ENCODE data around the gene MRAS.
A peak's percentile ranks its signal among the peaks of the same experiment; 100 is the strongest.

Gene MRAS

GRCh38 chr3:138383715-138384465, 35.5 kb downstream of the MRAS start:
- no peak for DNase-seq (ENCODE audit: low read depth)
- TF ChIP-seq, protein P1, sequence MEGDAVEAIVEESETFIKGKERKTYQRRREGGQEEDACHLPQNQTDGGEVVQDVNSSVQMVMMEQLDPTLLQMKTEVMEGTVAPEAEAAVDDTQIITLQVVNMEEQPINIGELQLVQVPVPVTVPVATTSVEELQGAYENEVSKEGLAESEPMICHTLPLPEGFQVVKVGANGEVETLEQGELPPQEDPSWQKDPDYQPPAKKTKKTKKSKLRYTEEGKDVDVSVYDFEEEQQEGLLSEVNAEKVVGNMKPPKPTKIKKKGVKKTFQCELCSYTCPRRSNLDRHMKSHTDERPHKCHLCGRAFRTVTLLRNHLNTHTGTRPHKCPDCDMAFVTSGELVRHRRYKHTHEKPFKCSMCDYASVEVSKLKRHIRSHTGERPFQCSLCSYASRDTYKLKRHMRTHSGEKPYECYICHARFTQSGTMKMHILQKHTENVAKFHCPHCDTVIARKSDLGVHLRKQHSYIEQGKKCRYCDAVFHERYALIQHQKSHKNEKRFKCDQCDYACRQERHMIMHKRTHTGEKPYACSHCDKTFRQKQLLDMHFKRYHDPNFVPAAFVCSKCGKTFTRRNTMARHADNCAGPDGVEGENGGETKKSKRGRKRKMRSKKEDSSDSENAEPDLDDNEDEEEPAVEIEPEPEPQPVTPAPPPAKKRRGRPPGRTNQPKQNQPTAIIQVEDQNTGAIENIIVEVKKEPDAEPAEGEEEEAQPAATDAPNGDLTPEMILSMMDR (conservative IDR thresholded peaks at IDR 0.05; ENCODE audit: control insufficient read depth, insufficient read depth, low read depth, low read length), result no peak
- no peak overlapping the region for H3K4me3 ChIP-seq (ENCODE audit: control insufficient read depth, low read depth, low read length)

- TF ChIP-seq, protein P1 (conservative IDR thresholded peaks at IDR 0.05; ENCODE audit: control insufficient read depth, insufficient read depth, low read depth, low read length), result no peak
- H3K4me3 ChIP-seq (ENCODE audit: control insufficient read depth, low read depth, low read length), result no peak overlapping the region
- DNase-seq (ENCODE audit: low read depth), result no peak
These were observed 36.2 kb downstream of the MRAS start for GRCh38 chr3:138384531-138384930.

DNA sequence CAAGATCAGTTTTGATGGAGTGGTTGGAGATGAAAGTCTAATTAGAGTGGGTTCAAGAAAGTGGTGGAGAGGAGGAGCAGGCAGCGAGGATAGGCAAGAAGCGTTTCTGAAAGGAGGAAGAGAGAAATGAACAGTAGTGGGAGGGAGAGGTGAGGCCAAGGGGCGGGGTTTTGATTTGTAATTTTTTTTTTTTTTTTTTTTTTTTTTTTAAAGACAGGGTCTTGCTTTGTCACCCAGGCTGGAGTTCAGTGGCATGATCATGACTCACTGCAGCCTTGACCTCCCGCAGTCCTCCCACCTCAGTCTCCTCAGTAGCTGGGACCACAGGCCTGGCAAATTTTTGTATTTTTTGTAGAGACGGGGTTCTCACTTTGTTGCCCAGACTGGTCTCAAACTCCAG, 36.6 kb downstream of the MRAS start:
- TF ChIP-seq, protein P1 (conservative IDR thresholded peaks at IDR 0.05; ENCODE audit: control insufficient read depth, insufficient read depth, low read depth, low read length), result no peak
- DNase-seq (ENCODE audit: low read depth), result peak; percentile 10
- no peak overlapping the region for H3K4me3 ChIP-seq (ENCODE audit: control insufficient read depth, low read depth, low read length)

GRCh38 chr3:138389144-138389601, 40.8 kb downstream of the MRAS start:
- DNase-seq (ENCODE audit: low read depth), result peak; percentile 78
- H3K4me3 ChIP-seq (ENCODE audit: control insufficient read depth, low read depth, low read length), result no peak overlapping the region
- TF ChIP-seq, protein P1 (conservative IDR thresholded peaks at IDR 0.05; ENCODE audit: control insufficient read depth, insufficient read depth, low read depth, low read length), result no peak

DNA sequence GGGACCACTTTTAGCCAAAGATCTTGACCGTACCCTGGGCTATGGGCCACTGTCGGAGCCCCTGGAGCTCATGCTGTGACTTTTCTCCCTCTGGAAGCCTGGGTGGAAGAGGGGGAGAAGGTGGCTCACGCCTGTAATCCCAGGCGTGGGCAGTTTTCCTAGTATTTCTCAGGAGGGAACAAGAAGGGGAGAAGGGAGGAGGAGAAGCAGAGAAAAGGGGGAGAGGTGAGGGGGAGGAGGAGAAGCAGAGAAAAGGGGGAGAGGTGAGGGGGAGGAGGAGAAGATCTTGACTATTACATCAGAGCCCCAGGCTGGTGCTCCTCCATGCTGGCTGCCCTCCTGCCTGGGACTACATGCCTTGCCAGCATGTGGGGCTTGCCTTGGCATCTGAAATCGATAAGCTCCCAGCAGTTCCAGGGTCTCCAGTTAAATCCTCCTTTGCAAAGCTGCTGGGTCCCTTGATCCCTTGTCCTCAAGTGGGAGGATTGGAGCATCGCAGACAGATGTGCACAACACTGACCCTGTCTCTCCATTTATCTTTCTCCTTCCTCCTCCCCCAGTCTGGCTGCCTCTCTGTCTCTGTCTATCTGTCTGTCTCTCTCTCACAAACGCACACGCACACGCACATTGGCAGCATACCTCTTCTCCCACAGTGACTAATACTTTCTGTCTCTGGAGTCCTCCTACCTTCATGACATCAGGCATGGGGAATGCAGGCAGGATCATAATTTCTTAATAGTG, 41.6 kb downstream of the MRAS start:
- peak; percentile 92 for DNase-seq (ENCODE audit: low read depth)
- TF ChIP-seq, protein P1 (conservative IDR thresholded peaks at IDR 0.05; ENCODE audit: control insufficient read depth, insufficient read depth, low read depth, low read length), result no peak
- H3K4me3 ChIP-seq (ENCODE audit: control insufficient read depth, low read depth, low read length), result no peak overlapping the region

GRCh38 chr3:138390582-138390932, 42.2 kb downstream of the MRAS start:
- TF ChIP-seq, protein P1 (conservative IDR thresholded peaks at IDR 0.05; ENCODE audit: control insufficient read depth, insufficient read depth, low read depth, low read length), result no peak
- DNase-seq (ENCODE audit: low read depth), result no peak

More at GRCh38 chr3:138390582-138390932, 42.2 kb downstream of the MRAS start:
- no peak overlapping the region for H3K4me3 ChIP-seq (ENCODE audit: control insufficient read depth, low read depth, low read length)

Data from fibroblast of mammary gland (primary cell).